Right lobe of liver (tissue), 4 donors: ENCODE measurements around the gene HIRA.

Experiments
- CTCF ChIP-seq, 4 donors: fragments of 200-600 bp in 3 of 4; fragments of 450-650 bp in 1 of 4; IDR thresholded peaks; one replicate each; pipeline versions ENCODE4 v1.5.1 to v1.8.0; 2016 to 2022; ENCODE audit warnings: antibody characterized with exemption in 4 of 4, mild to moderate bottlenecking in 2 of 4
- POLR2A ChIP-seq: fragments of 450-650 bp; IDR thresholded peaks from one replicate; pipeline ENCODE4 v1.6.1; 2017; ENCODE audit warnings: antibody characterized with exemption, mild to moderate bottlenecking
- donor health status: DM: no; HTN: no; CAD: no.
- donor health status: DM: no; HTN: no; CAD: no.
- donor health status: DM: no; HTN: yes; CAD: no.

GRCh38 chr22:19443544-19444211 is 12.1 kb upstream of the HIRA start:
- no peak for TF ChIP-seq CTCF (IDR thresholded peaks at IDR 0.05)
- no peak for TF ChIP-seq POLR2A
